Measurements from ENCODE around the gene YBX1.

YBX1 gene

GRCh38 chr1:42730988-42731387, 48.8 kb downstream of the YBX1 start:
- DNase-seq (ENCODE audit: low read depth, low spot score) = no peak
- ChIA-PET POLR2A (no interaction called here), CTCF (interaction anchor here (1.7 kb wide), 1 partner anchor 16 kb away, joined by 4 read pairs; no protein-coding TSS in a partner anchor)
- no peak for TF ChIP-seq CTCF (IDR thresholded peaks at IDR 0.05; ENCODE audit: insufficient read depth, low read length, missing control alignments)
- no peak overlapping the region for H3K4me3 ChIP-seq (ENCODE audit: low read depth, low read length)

- no peak overlapping the region for H3K4me3 ChIP-seq (ENCODE audit: low read depth, low read length)
- DNase-seq (ENCODE audit: low read depth, low spot score) = no peak
- ChIA-PET CTCF (interaction anchor here (1.4 to 1.7 kb wide), 2 partner anchors 15 to 25 kb away, joined by 4 read pairs; no protein-coding TSS in a partner anchor), POLR2A (no interaction called here)
- no peak for TF ChIP-seq CTCF (IDR thresholded peaks at IDR 0.05; ENCODE audit: insufficient read depth, low read length, missing control alignments)
Observed at GRCh38 chr1:42731585-42731984, 49.4 kb downstream of the YBX1 start.

GRCh38 chr1:42732126-42732680, 50.0 kb downstream of the YBX1 start:
- POLR2A ChIA-PET = no interaction called here
- no peak for DNase-seq (ENCODE audit: low read depth, low spot score)
- no peak overlapping the region for H3K4me3 ChIP-seq (ENCODE audit: low read depth, low read length)
- CTCF ChIA-PET = interaction anchor here (1.4 to 1.7 kb wide), 2 partner anchors 15 to 25 kb away, joined by 4 read pairs; no protein-coding TSS in a partner anchor
- no peak for TF ChIP-seq CTCF (IDR thresholded peaks at IDR 0.05; ENCODE audit: insufficient read depth, low read length, missing control alignments)

GRCh38 chr1:42733415-42734200, 51.4 kb downstream of the YBX1 start:
- CTCF ChIA-PET = interaction anchor here (1.0 to 5.7 kb wide), 3 partner anchors 10 to 340 kb away, joined by 3 to 30 read pairs (median 5); no protein-coding TSS in a partner anchor

GRCh38 chr1:42734201-42735035, 52.2 kb downstream of the YBX1 start:
- H3K4me3 ChIP-seq (ENCODE audit: low read depth, low read length) = no peak overlapping the region
- CTCF ChIA-PET = interaction anchor here (1.0 to 5.7 kb wide), 3 partner anchors 9 to 339 kb away, joined by 3 to 30 read pairs (median 5); no protein-coding TSS in a partner anchor
- POLR2A ChIA-PET = no interaction called here
- DNase-seq (ENCODE audit: low read depth, low spot score) = no peak
- TF ChIP-seq CTCF (IDR thresholded peaks at IDR 0.05; ENCODE audit: insufficient read depth, low read length, missing control alignments) = no peak

More at GRCh38 chr1:42733415-42734200, 51.4 kb downstream of the YBX1 start:
- POLR2A ChIA-PET = no interaction called here
- no peak overlapping the region for H3K4me3 ChIP-seq (ENCODE audit: low read depth, low read length)
- no peak for TF ChIP-seq CTCF (IDR thresholded peaks at IDR 0.05; ENCODE audit: insufficient read depth, low read length, missing control alignments)
- DNase-seq (ENCODE audit: low read depth, low spot score) = no peak

All from AG04449 (cell line).